LHCN-M2 (cell line): Measurements from ENCODE around the gene GPR42. TPM values are rescaled to one million over a fixed set of nuclear protein-coding genes. Genes with fewer than 3 reads are reported as not detected.
A peak's percentile ranks its signal among the peaks of the same experiment; 100 is the strongest.
"Not testable (repeated sequence)": the region's sequence is repeated elsewhere in the genome, so short reads cannot be mapped to it uniquely, and the experiment has no call there.

ENCODE experiments used
- DNase-seq: peaks from one replicate; pipeline ENCODE4 v3.0.0-alpha.2; 2012; ENCODE audit warnings: low read depth
- total RNA-seq: library from RNA; depleted of rRNA; stranded (reverse); fragments of >200 nt; gene quantifications from 2 replicates; pipeline ENCODE4 v1.2.3, GENCODE V29; 2014

Gene GPR42
- total RNA-seq, 1 experiment from 2014 or later, result not detected

DNA sequence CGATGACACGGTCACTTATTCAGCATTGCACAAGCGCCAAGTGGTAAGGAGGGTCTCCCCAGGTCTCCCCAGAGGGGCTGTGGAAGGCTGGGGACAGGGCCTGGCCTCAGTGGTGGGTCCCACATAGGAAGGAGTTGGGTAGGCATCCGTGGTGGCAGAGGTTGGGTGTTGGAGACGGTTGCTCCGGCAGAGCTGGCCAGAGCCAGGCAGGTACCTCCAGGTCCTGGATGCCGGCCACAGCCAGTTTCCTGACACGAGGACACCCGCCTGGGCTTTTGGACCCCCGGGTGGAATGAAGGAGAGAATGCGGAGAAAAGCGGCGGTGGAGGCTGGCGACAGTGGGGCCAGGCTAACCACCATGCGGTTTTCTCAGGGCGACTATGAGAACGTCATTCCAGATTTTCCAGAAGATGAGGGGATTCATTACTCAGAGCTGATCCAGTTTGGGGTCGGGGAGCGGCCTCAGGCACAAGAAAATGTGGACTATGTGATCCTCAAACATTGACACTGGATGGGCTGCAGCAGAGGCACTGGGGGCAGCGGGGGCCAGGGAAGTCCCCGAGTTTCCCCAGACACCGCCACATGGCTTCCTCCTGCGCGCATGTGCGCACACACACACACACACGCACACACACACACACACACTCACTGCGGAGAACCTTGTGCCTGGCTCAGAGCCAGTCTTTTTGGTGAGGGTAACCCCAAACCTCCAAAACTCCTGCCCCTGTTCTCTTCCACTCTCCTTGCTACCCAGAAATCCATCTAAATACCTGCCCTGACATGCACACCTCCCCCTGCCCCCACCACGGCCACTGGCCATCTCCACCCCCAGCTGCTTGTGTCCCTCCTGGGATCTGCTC, 24.4 kb upstream of the GPR42 start:
- no peak for DNase-seq

DNA sequence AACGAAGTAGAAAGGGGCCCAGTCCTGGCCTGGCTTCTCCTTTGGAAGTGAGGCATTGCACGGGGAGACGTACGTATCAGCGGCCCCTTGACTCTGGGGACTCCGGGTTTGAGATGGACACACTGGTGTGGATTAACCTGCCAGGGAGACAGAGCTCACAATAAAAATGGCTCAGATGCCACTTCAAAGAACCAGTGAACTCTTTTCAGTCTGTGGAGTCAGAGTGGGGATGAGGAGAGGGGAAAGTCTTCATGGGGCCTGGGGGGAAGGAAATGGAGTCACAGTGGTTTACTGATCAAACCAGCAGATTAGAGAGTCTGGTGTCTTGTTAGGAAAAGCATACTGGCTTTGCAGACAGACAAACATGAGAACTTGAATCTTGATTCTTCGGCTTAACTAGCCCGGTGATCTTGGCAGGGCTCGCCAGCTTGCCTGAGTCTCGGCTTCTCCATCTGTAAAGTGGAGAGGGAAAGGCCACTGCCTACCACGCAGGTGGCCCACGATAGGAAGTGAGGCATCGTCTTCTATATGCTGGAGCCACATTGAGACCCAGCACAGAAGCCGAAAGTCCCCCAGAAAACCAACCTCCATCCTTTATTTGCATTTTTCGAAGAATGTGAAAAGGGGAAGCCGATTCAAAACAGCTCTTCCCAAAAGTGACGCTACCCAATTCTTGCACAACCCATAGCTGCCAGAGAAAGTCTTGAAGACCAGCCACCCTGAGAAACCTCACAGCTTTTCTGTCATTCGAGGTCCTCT, 23.5 kb upstream of the GPR42 start, which contains the start of gene FFAR1:
FFAR1 (plus strand) TSS at position 732 of the 759 bp plus-strand sequence. CDS start 3,650 bp downstream, outside the sequence.
- DNase-seq, result no peak

DNA sequence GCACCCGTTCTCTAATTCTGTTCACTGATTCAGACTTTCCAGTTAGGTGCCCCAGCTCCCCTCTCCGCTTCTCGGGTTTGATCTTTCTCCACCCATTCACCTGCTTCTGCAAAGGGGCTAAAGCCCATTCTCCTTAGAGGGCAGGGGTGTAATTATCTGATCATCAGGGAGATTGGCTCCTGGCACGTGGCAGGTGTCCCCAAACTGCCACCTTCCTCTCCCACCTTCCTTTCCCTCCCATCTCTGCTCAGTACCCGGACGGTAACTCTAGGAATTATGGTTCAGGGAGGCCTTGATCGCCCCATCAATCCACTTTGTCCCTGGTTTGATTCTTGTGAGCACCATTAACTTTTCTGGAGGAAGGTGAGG, 23.0 kb upstream of the GPR42 start:
- no peak for DNase-seq

DNA sequence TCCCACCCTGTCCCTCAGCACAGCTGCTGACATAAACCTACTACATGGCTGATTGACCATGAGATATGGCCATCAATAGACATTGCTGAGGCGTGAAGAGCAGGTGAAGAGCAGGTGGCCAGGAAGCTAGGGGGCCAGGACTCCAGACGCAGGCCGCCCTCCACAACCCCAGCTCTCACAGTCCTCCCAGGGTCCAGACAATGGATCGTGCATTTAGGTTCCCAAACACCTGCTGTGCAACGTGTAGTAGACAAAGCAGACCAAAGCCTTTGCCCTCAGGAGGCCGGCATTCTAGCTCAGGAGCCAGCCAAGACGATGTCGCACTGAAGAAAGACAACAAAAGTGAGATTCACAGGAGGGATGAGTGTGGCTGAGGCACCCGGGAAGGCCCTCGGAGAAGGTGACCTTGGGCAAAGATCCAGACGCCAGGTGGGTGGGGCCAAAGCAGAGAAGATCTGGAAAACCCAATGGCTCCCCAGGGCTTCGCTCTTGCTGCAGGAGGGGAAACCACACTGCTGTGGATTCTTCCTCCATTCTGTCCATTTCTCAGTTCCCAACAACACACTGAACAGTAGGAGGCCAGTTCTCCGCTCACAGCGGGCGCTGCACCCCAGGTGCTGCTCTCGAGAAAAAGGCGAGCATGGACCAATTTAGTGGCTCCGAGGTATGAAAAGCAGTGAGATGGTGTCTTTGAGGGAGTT, 21.8 kb upstream of the GPR42 start:
- DNase-seq, result no peak

DNA sequence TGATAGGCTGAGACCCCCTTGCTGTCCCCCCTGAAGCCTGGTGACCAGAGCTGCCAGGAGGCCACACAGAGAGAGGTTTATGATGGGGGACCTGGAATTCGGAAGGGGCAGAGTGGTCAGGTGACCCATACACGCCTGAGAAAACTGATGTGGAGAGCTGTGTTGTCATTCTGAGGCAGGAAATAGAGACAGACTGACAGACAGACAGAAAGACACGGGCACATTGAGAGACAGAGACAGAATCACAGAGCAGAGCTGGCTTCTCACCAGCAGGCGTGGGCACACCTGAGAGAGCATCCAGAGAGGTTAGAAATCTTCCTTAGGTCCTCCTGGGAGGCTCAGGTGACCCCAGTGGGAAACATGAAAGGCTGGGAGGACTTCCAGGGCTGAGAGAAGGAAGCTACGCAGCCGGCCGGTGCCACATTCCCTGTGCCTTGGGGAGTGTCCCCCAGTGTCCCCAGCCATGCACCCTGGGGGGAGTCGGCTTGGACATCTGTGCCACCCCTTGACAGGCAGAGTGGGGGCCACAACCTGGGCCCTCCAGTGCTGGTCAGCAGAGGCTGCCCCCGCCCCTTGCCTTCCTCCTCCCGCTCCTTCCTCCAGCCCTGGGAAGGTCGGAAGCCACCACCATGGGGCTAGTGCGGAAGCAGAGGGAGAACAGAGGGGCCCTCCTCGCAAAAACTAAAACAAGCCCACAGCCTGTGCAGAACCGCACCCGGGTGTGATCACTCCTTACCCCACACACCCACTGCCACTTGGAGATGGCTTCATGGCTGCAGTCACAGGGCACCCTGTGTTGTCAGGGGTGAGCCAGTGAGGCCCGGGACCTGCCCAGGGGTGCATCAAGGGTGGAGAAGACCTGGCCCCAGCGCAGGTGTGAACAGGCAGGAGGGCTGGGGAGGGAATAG, 21.0 kb upstream of the GPR42 start:
- DNase-seq, result no peak

DNA sequence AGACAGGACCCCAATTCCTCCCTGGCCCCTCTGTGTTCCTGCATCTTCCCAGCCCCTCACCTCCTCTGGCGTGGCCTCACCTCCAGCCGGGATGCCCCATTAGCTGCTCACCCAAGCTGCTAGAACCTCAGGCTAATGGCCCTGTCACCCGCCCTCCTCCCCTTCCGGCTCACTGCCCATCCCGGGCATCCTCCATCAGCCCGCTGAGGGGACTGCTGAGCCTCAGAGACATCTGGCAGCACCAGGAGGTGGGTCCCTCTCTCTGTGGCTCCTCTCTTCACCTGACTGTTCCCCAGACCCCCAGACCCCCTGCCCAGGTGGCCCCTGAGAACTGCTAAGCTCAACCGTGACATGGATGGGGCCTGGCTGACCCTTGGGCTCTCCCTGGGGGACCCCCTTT, 20.3 kb upstream of the GPR42 start:
- DNase-seq, result no peak

DNA sequence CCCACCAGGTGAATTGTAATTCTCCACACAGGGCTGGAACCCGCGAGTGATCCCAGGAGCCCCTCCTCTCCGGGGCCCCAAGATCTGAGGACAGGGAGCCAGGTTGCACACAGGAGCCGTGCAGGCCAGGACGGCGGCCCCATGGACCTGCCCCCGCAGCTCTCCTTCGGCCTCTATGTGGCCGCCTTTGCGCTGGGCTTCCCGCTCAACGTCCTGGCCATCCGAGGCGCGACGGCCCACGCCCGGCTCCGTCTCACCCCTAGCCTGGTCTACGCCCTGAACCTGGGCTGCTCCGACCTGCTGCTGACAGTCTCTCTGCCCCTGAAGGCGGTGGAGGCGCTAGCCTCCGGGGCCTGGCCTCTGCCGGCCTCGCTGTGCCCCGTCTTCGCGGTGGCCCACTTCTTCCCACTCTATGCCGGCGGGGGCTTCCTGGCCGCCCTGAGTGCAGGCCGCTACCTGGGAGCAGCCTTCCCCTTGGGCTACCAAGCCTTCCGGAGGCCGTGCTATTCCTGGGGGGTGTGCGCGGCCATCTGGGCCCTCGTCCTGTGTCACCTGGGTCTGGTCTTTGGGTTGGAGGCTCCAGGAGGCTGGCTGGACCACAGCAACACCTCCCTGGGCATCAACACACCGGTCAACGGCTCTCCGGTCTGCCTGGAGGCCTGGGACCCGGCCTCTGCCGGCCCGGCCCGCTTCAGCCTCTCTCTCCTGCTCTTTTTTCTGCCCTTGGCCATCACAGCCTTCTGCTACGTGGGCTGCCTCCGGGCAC, 19.3 kb upstream of the GPR42 start:
- no peak for DNase-seq

DNA sequence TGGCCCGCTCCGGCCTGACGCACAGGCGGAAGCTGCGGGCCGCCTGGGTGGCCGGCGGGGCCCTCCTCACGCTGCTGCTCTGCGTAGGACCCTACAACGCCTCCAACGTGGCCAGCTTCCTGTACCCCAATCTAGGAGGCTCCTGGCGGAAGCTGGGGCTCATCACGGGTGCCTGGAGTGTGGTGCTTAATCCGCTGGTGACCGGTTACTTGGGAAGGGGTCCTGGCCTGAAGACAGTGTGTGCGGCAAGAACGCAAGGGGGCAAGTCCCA, 18.8 kb upstream of the GPR42 start:
- no peak for DNase-seq

DNA sequence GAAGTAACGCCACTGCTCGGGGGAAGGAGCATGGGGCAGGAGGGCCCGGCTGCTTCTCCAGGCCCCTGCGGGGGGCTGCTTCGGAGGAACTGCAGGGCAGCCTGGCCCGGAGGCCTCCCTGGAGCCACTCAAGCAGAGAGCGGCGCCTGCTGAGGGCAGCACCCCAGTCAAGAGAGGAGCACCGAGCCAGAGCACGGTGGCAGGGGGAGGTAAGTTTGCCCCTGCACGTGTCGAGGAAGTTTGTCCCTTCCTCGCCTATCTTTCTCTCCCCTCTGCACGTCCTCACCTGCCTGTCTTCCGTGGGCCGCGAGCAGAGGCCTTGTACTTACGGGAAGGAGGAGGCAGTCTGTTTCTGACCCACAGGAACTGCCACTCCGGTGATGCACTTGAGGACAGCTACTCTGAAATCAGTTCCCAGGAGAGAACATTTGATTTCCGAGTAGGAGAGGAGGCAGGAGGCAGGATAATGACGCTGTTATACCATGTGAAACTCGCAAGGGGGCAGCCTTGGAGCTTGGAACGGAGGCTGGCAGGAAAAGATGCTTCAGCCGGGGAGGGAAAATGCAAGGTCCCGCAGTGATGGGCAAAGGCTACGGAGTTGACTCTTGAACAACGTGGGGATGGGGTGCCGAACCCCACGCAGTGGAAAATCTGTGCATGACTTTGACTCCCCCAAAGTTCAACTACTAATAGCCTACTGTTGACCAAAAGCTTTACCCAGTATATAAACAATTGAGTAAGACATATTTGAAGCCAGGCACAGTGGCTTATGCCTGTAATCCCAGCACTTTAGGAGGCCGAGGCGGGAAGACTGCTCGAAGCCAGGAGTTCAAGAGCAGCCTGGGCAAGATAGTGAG, 18.2 kb upstream of the GPR42 start:
- DNase-seq, result peak; percentile 49

DNA sequence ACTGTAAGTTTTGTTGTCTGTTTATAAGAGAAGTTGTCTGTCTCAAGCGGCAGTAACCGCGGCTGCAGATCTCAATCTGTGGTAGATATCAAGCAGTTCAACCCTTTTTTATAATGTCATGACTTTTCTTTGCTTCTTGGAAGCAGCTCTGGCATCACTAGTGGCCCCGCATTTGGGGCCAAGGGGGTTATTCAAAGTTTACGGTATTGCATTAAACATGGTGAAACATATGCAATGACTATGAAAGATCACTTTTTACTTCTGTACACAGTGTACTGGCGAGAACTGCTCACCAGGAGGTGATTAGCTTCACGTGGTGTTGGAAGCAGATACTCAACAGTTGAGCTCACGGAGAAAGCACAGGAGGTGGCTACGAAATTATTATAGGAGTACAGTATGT, 17.2 kb upstream of the GPR42 start:
- no peak for DNase-seq

DNA sequence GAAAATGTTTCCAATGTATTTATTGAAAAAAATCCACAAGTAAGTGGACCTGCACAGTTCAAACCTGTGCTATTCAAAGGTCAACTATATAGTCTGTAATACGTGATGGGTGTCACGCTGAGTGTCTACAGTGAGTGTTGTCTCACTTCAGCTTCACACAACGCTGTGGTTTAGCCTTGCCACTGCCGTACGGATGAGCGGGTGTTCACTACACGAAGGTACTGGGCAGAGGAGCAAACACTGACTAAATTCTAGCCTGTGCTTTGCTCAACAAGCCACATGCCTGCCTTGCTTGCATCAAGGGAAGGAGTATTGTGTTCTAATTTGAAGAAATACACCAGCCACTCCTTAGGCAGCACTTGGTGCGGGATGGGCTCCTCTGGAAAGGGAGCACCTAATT, 16.0 kb upstream of the GPR42 start:
- no peak for DNase-seq

DNA sequence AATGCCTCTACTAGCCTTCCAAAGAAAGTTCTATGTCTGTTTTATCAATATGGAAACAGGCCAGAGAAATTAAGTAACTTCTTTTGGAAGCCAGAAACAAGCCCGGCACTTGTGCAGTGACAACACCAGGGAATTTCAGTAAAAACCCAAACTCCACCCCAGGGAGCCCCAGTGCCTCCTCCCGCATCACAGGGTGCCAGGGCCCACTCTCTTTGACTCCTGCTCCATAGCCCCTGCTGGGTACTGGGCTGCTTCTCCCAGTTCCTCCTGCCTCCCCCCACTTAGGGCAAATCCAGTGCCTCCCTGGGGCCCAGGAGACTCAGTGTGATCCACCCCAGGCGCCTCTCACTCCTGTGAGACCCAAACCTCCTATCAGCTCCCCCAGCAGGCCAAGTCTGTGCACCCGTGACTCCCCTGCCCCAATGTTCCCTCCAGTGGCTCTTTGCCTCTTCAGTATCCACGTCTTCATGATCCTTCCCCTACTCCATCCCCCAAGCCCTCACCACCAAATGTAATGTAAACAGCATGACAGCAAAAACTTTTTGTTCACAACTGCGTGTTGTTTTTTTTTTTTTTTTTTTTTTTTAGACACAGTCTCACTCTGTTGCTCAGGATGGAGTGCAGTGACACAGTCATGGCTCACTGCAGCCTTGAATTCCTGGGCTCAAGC, 14.9 kb upstream of the GPR42 start:
- DNase-seq, result no peak

DNA sequence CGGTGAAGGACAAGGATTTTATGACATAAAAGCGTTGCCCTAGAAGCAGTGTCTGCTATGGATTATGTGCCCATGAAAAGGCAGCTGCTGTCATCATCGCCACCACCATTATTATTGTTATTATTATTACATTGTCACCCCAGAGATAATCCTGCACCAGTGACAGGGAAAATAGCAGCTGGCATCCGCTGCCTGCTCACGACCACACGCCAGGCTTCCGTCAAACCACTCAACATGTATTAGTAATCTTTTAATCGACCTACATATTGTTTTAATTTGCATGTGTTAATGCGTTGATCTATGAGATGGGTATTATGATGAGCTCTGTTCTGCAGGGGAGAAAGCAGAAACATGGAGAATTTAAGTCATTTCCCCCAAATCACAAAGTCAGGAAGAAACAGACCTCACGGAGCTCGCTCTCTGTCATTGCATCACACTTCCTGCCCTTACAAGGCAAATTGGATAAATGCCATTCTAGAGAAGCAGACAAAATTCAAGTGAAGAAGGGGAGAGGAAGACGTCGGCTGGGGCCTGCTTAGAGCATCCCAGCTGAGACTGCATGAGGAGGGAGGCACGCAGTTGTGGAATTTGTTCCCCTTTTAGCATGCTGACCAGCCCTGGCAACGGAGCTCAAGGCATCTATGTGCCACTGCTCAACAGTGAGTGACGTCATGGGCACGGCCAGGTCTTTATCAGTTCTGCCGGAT, 12.8 kb upstream of the GPR42 start, which contains the start of gene FFAR3:
FFAR3 (plus strand) TSS at position 594 of the 707 bp plus-strand sequence. CDS start 431 bp downstream, outside the sequence.
- DNase-seq, result no peak

DNA sequence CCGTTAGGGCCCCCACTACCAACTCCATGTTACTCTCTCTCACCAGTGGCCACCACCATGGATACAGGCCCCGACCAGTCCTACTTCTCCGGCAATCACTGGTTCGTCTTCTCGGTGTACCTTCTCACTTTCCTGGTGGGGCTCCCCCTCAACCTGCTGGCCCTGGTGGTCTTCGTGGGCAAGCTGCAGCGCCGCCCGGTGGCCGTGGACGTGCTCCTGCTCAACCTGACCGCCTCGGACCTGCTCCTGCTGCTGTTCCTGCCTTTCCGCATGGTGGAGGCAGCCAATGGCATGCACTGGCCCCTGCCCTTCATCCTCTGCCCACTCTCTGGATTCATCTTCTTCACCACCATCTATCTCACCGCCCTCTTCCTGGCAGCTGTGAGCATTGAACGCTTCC, 12.0 kb upstream of the GPR42 start:
- not testable (repeated sequence) for DNase-seq

DNA sequence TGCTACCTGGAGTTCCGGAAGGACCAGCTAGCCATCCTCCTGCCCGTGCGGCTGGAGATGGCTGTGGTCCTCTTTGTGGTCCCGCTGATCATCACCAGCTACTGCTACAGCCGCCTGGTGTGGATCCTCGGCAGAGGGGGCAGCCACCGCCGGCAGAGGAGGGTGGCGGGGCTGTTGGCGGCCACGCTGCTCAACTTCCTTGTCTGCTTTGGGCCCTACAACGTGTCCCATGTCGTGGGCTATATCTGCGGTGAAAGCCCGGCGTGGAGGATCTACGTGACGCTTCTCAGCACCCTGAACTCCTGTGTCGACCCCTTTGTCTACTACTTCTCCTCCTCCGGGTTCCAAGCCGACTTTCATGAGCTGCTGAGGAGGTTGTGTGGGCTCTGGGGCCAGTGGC, 11.5 kb upstream of the GPR42 start:
- not testable (repeated sequence) for DNase-seq

DNA sequence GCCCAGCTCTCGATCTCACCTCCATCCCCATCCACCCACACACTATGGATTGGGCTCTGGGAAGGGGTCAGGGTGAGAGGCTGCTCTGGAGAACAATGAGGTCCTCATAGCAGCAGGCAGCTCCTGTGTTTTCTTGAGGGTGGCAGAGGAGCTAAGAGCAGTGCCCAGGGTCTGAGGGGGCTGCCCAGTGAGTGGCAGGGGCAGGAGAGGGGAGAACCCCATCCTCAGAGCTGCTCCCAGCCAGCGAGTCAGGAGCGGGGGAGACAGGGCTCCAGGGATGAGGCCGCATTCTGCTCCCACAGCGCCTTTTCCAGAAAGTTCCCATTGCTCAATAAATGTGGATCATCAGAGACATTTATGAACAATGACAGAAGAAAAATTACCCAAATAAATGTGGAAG, 10.8 kb upstream of the GPR42 start:
- not testable (repeated sequence) for DNase-seq

DNA sequence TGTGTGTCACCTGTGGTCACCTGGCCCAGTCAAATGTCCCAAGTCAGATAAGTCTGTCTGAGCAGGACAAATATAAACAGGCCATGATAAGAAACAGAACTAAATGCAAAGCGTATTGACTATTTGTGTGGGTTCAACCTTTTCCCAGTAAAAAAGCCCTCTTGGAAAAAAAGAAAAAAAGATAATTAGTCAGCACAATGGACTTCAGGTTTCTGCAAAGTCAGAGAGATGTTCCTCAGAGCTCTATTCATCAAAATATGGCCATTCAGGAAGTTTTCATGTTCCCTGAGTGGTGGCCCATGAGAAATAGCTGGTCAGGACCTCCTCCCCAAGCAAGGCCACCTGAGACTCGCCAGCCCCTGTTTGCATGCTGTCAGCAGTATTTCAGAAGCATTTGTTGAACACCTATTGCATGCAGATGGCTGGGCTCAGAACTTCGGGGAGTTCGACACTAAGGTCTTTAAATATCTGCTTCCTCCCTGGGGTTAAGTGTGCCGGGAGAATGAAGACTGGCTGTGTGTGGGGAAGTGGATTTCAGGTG, 9.9 kb upstream of the GPR42 start:
- DNase-seq, result no peak
